MCF 10A (cell line): ENCODE data around the gene ASPHD2. TPM values are rescaled to one million over a fixed set of nuclear protein-coding genes. Genes with fewer than 3 reads are reported as not detected.

Experiments
- BruUV-seq: library from RNA; stranded (reverse); fragments of 400-500 nt; replicated peaks from 2 replicates; lab custom pipeline; 2021; lab: Mats Ljungman, UMichigan
- CTCF ChIA-PET: fragments of 300-600 bp; sonication (Branson Sonifier 250); formaldehyde crosslinking; extraction: SDS; loops from one replicate; lab custom pipeline; 2021; ENCODE audit warnings: antibody characterized with exemption, inconsistent platforms; lab: Yijun Ruan, JAX
- POLR2A ChIA-PET: fragments of 300-600, 350-650 bp; sonication (Branson Sonifier 250); formaldehyde crosslinking; extraction: SDS; loops from one replicate; lab custom pipeline; 2020; ENCODE audit warnings: antibody characterized with exemption, inconsistent platforms; lab: Yijun Ruan, JAX
- DNase-seq: peaks from one replicate; pipeline ENCODE4 v3.0.0-alpha.2; 2018; ENCODE audit not compliant: unreplicated experiment
- H3K27ac Mint-ChIP-seq: one replicate; pipeline ENCODE4 v1.8.0; 2022; ENCODE audit warnings: mild to moderate bottlenecking, low read depth, mixed read lengths; ENCODE audit not compliant: unreplicated experiment
- H3K27me3 Mint-ChIP-seq: one replicate; pipeline ENCODE4 v1.8.0; 2022; ENCODE audit warnings: mixed read lengths; ENCODE audit not compliant: insufficient read depth, unreplicated experiment
- H3K36me3 Mint-ChIP-seq: one replicate; pipeline ENCODE4 v1.8.0; 2022; ENCODE audit warnings: mild to moderate bottlenecking, moderate library complexity, mixed read lengths; ENCODE audit not compliant: insufficient read depth, unreplicated experiment
- H3K4me1 Mint-ChIP-seq: one replicate; pipeline ENCODE4 v1.8.0; 2022; ENCODE audit warnings: mixed read lengths; ENCODE audit not compliant: insufficient read depth, unreplicated experiment
- H3K4me3 Mint-ChIP-seq: one replicate; pipeline ENCODE4 v1.8.0; 2022; ENCODE audit warnings: mild to moderate bottlenecking, moderate library complexity, mixed read lengths; ENCODE audit not compliant: unreplicated experiment
- H3K9me3 Mint-ChIP-seq: one replicate; pipeline ENCODE4 v1.8.0; 2022; ENCODE audit warnings: mixed read lengths; ENCODE audit not compliant: unreplicated experiment
- CTCF ChIP-seq: fragments of 200-600 bp; IDR thresholded peaks from one replicate; pipeline ENCODE4 v1.8.0; 2022; ENCODE audit warnings: antibody characterized with exemption, mild to moderate bottlenecking; ENCODE audit not compliant: unreplicated experiment
- intact Hi-C: fragments of 100-400 bp; cut with micrococcal nuclease; formaldehyde crosslinking; loops from 2 replicates; pipeline ENCODE4 v1.14.1; 2022
- total RNA-seq: library from RNA; stranded (reverse); gene quantifications from 2 replicates; pipeline ENCODE4 v1.2.3, GENCODE V29; 2022

Gene ASPHD2
- total RNA-seq, 1 experiment from 2014 or later = 4.8 TPM

- no TSS peak for BruUV-seq
These were observed 33.6 kb downstream of the ASPHD2 start for GRCh38 chr22:26462641-26463040.

GRCh38 chr22:26463101-26463661 lies 34.1 kb downstream of the ASPHD2 start:
- DNase-seq = no peak
- no peak overlapping the region for H3K27ac Mint-ChIP-seq
- peaks cover 7% of the 10 kb centered on the region for H3K4me1 Mint-ChIP-seq
- intact Hi-C loops = loop anchor here (5.0 kb wide), 1 partner anchor 46 kb away; no protein-coding TSS in a partner anchor
- H3K4me3 Mint-ChIP-seq = no peak overlapping the region
- ChIA-PET POLR2A (interaction anchor here (1.2 kb wide), 1 partner anchor 21 kb away, joined by 3 read pairs; no protein-coding TSS in a partner anchor), CTCF (interaction anchor here (0.6 to 5.4 kb wide), 10 partner anchors 20 to 1910 kb away, joined by 3 to 172 read pairs (median 7); partner anchors contain the start of genes HPS4 and SRRD)
- H3K9me3 Mint-ChIP-seq = no peaks in the 10 kb centered on the region
- TF ChIP-seq CTCF = no peak
- no peaks in the 10 kb centered on the region for H3K27me3 Mint-ChIP-seq
- no TSS peak for BruUV-seq
- H3K36me3 Mint-ChIP-seq = peaks cover 75% of the 10 kb centered on the region

More at GRCh38 chr22:26462641-26463040, 33.6 kb downstream of the ASPHD2 start:
- TF ChIP-seq CTCF = no peak
- DNase-seq = no peak
- H3K9me3 Mint-ChIP-seq = no peaks in the 10 kb centered on the region
- intact Hi-C loops = loop anchor here (5.0 kb wide), 1 partner anchor 45 kb away; no protein-coding TSS in a partner anchor
- H3K4me1 Mint-ChIP-seq = peaks cover 7% of the 10 kb centered on the region
- peaks cover 71% of the 10 kb centered on the region for H3K36me3 Mint-ChIP-seq
- H3K27ac Mint-ChIP-seq = no peak overlapping the region
- CTCF ChIA-PET = interaction anchor here (0.6 to 5.4 kb wide), 11 partner anchors 18 to 1016 kb away, joined by 4 to 172 read pairs (median 9); partner anchors contain the start of genes HPS4 and SRRD
- POLR2A ChIA-PET = interaction anchor here (1.2 kb wide), 1 partner anchor 22 kb away, joined by 3 read pairs; no protein-coding TSS in a partner anchor
- no peak overlapping the region for H3K4me3 Mint-ChIP-seq
- H3K27me3 Mint-ChIP-seq = no peaks in the 10 kb centered on the region

GRCh38 chr22:26463688-26464087 lies 34.6 kb downstream of the ASPHD2 start:
- TF ChIP-seq CTCF = no peak
- BruUV-seq = no TSS peak
- POLR2A ChIA-PET = interaction anchor here (1.2 kb wide), 2 partner anchors 20 to 21 kb away, joined by 3 to 5 read pairs; partner anchors contain the start of genes HPS4 and SRRD
- DNase-seq = no peak
- H3K27ac Mint-ChIP-seq = no peak overlapping the region
- peaks cover 75% of the 10 kb centered on the region for H3K36me3 Mint-ChIP-seq
- no peaks in the 10 kb centered on the region for H3K9me3 Mint-ChIP-seq
- intact Hi-C loops = loop anchor here (5.0 kb wide), 1 partner anchor 46 kb away; no protein-coding TSS in a partner anchor
- no peaks in the 10 kb centered on the region for H3K27me3 Mint-ChIP-seq
- peaks cover 7% of the 10 kb centered on the region for H3K4me1 Mint-ChIP-seq
- H3K4me3 Mint-ChIP-seq = no peak overlapping the region
- CTCF ChIA-PET = interaction anchor here (0.6 to 5.4 kb wide), 10 partner anchors 9 to 1910 kb away, joined by 3 to 172 read pairs (median 4); partner anchors contain the start of genes HPS4 and SRRD

GRCh38 chr22:26464312-26464711 lies 35.3 kb downstream of the ASPHD2 start:
- DNase-seq = no peak
- no peak for TF ChIP-seq CTCF
- H3K27ac Mint-ChIP-seq = no peak overlapping the region
- POLR2A ChIA-PET = interaction anchor here (1.2 kb wide), 1 partner anchor 19 kb away, joined by 5 read pairs; the partner anchor contains the start of genes HPS4 and SRRD
- H3K4me3 Mint-ChIP-seq = no peak overlapping the region
- H3K4me1 Mint-ChIP-seq = peaks cover 7% of the 10 kb centered on the region
- H3K9me3 Mint-ChIP-seq = no peaks in the 10 kb centered on the region
- BruUV-seq = no TSS peak
- H3K36me3 Mint-ChIP-seq = peaks cover 77% of the 10 kb centered on the region
- intact Hi-C loops = loop anchor here (5.0 kb wide), 1 partner anchor 47 kb away; no protein-coding TSS in a partner anchor
- no peaks in the 10 kb centered on the region for H3K27me3 Mint-ChIP-seq
- CTCF ChIA-PET = interaction anchor here (0.6 to 5.4 kb wide), 5 partner anchors 8 to 1131 kb away, joined by 3 to 172 read pairs (median 3); no protein-coding TSS in a partner anchor
